ENCODE results near the gene NFYC. TPM values are rescaled to one million over a fixed set of nuclear protein-coding genes. Genes with fewer than 3 reads are reported as not detected.

Gene NFYC
- polyA plus RNA-seq, 1 of the 3 experiments (the other 2 are of a cell fraction) = 72.4 TPM

GRCh38 chr1:40772146-40772955, 80.8 kb downstream of the NFYC start:
- Histone ChIP-seq H3K4me1 (ENCODE audit: control insufficient read depth in 1 of 2, insufficient read depth in 2 of 2, low read depth in 1 of 2, low read length in 1 of 2) (no peaks in the 10 kb centered on the region), H3K4me2 (no peak overlapping the region), H3K4me3 (ENCODE audit: low read depth in 2 of 2, low read length in 1 of 2) (no peak overlapping the region), H3K79me2 (ENCODE audit: insufficient read depth) (no peaks in the 10 kb centered on the region), H4K20me1 (ENCODE audit: insufficient read depth) (no peaks in the 10 kb centered on the region), H3K36me3 (replicated peaks in 1 of 2; ENCODE audit: control insufficient read depth in 1 of 2, insufficient read depth in 2 of 2, low read length in 1 of 2) (peaks cover 29 to 40% of the 10 kb centered on the region in 2 experiments), H3F3A (replicated peaks; ENCODE audit: insufficient read depth) (no peaks in the 10 kb centered on the region), H2AFZ (ENCODE audit: low read depth) (no peak overlapping the region), H3K27ac (ENCODE audit: low read depth in 2 of 2, low read length in 1 of 2) (no peak overlapping the region), H3K9ac (no peak overlapping the region), H3K9me2 (no peaks in the 10 kb centered on the region), H3K27me3 (ENCODE audit: insufficient read depth) (no peaks in the 10 kb centered on the region), H3K9me3 (peaks cover 5% of the 10 kb centered on the region; the same call in 1 of the 2 replicates)
- no peak for DNase-seq
- CTCF ChIA-PET = interaction anchor here (0.6 to 9.1 kb wide), 15 partner anchors 7 to 179 kb away, joined by 3 to 153 read pairs (median 6); no protein-coding TSS in a partner anchor
- POLR2A ChIA-PET = no interaction called here
- no CpG with 5 or more reads among the region's 2 CpGs for WGBS (ENCODE audit: low lambda C conversion rate)
- TF ChIP-seq, protein P1, sequence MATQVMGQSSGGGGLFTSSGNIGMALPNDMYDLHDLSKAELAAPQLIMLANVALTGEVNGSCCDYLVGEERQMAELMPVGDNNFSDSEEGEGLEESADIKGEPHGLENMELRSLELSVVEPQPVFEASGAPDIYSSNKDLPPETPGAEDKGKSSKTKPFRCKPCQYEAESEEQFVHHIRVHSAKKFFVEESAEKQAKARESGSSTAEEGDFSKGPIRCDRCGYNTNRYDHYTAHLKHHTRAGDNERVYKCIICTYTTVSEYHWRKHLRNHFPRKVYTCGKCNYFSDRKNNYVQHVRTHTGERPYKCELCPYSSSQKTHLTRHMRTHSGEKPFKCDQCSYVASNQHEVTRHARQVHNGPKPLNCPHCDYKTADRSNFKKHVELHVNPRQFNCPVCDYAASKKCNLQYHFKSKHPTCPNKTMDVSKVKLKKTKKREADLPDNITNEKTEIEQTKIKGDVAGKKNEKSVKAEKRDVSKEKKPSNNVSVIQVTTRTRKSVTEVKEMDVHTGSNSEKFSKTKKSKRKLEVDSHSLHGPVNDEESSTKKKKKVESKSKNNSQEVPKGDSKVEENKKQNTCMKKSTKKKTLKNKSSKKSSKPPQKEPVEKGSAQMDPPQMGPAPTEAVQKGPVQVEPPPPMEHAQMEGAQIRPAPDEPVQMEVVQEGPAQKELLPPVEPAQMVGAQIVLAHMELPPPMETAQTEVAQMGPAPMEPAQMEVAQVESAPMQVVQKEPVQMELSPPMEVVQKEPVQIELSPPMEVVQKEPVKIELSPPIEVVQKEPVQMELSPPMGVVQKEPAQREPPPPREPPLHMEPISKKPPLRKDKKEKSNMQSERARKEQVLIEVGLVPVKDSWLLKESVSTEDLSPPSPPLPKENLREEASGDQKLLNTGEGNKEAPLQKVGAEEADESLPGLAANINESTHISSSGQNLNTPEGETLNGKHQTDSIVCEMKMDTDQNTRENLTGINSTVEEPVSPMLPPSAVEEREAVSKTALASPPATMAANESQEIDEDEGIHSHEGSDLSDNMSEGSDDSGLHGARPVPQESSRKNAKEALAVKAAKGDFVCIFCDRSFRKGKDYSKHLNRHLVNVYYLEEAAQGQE (IDR thresholded peaks at IDR 0.05; ENCODE audit: low read depth, low read length) = no peak
- TF ChIP-seq, protein P2, sequence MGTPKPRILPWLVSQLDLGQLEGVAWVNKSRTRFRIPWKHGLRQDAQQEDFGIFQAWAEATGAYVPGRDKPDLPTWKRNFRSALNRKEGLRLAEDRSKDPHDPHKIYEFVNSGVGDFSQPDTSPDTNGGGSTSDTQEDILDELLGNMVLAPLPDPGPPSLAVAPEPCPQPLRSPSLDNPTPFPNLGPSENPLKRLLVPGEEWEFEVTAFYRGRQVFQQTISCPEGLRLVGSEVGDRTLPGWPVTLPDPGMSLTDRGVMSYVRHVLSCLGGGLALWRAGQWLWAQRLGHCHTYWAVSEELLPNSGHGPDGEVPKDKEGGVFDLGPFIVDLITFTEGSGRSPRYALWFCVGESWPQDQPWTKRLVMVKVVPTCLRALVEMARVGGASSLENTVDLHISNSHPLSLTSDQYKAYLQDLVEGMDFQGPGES (IDR thresholded peaks at IDR 0.05; ENCODE audit: low read depth, low read length) = no peak
- TF ChIP-seq TAF1 (IDR thresholded peaks at IDR 0.05; ENCODE audit: borderline replicate concordance, low read depth, low read length) (no peak), SMC3 (IDR thresholded peaks at IDR 0.05; ENCODE audit: low read depth, low read length) (no peak), RFX5 (IDR thresholded peaks at IDR 0.05; ENCODE audit: low read length) (no peak), TEAD4 (IDR thresholded peaks at IDR 0.05; ENCODE audit: borderline replicate concordance, insufficient read depth) (no peak), RAD21 (IDR thresholded peaks at IDR 0.05; ENCODE audit: low read length) (no peak)

GRCh38 chr1:40773748-40774265, 82.3 kb downstream of the NFYC start:
- no peak for DNase-seq
- POLR2A ChIA-PET = interaction anchor here (1.1 to 1.3 kb wide), 2 partner anchors 9 to 55 kb away, joined by 3 to 4 read pairs; no protein-coding TSS in a partner anchor
- no peaks in the 10 kb centered on the region for H3K27me3 ChIP-seq (ENCODE audit: insufficient read depth)
- H3K27ac ChIP-seq (ENCODE audit: low read depth in 2 of 2, low read length in 1 of 2) = no peak overlapping the region
- H3K36me3 ChIP-seq (replicated peaks in 1 of 2; ENCODE audit: control insufficient read depth in 1 of 2, insufficient read depth in 2 of 2, low read length in 1 of 2) = peaks cover 27 to 30% of the 10 kb centered on the region in 2 experiments
- H3K4me3 ChIP-seq (ENCODE audit: low read depth in 2 of 2, low read length in 1 of 2) = no peak overlapping the region
- no peaks in the 10 kb centered on the region for H3K79me2 ChIP-seq (ENCODE audit: insufficient read depth)
- H3K4me1 ChIP-seq (ENCODE audit: control insufficient read depth in 1 of 2, insufficient read depth in 2 of 2, low read depth in 1 of 2, low read length in 1 of 2) = no peaks in the 10 kb centered on the region
- no peak overlapping the region for H3K9ac ChIP-seq
- H3K4me2 ChIP-seq = no peak overlapping the region
- WGBS (ENCODE audit: low lambda C conversion rate) = 91% methylated on average over 6 of the region's 6 CpGs
- no peaks in the 10 kb centered on the region for H3F3A ChIP-seq (replicated peaks; ENCODE audit: insufficient read depth)
- H4K20me1 ChIP-seq (ENCODE audit: insufficient read depth) = no peaks in the 10 kb centered on the region
- CTCF ChIA-PET = interaction anchor here (0.6 to 9.1 kb wide), 48 partner anchors 8 to 402 kb away, joined by 3 to 153 read pairs (median 4); partner anchors contain the start of genes CITED4, KCNQ4 and NFYC
- H3K9me2 ChIP-seq = no peaks in the 10 kb centered on the region
- H2AFZ ChIP-seq (ENCODE audit: low read depth) = no peak overlapping the region
- H3K9me3 ChIP-seq = peaks cover 7% of the 10 kb centered on the region; the same call in 1 of the 2 replicates
- TF ChIP-seq TEAD4 (IDR thresholded peaks at IDR 0.05; ENCODE audit: borderline replicate concordance, insufficient read depth) (no peak), EZH2phosphoT487 (IDR thresholded peaks at IDR 0.05; ENCODE audit: borderline replicate concordance, low read depth) (no peak), SMC3 (IDR thresholded peaks at IDR 0.05; ENCODE audit: low read depth, low read length) (no peak), ELF1 (IDR thresholded peaks at IDR 0.05) (no peak), USF2 (IDR thresholded peaks at IDR 0.05; ENCODE audit: borderline replicate concordance, low read depth, low read length) (no peak), RAD21 (IDR thresholded peaks at IDR 0.05; ENCODE audit: low read length) (no peak), SIN3A (IDR thresholded peaks at IDR 0.05; ENCODE audit: borderline replicate concordance, low read depth, low read length) (no peak), GABPA (IDR thresholded peaks at IDR 0.05; ENCODE audit: low read depth) (no peak), ZBTB33 (IDR thresholded peaks at IDR 0.05; ENCODE audit: borderline replicate concordance, low read depth) (no peak)
- TF ChIP-seq, protein P3, sequence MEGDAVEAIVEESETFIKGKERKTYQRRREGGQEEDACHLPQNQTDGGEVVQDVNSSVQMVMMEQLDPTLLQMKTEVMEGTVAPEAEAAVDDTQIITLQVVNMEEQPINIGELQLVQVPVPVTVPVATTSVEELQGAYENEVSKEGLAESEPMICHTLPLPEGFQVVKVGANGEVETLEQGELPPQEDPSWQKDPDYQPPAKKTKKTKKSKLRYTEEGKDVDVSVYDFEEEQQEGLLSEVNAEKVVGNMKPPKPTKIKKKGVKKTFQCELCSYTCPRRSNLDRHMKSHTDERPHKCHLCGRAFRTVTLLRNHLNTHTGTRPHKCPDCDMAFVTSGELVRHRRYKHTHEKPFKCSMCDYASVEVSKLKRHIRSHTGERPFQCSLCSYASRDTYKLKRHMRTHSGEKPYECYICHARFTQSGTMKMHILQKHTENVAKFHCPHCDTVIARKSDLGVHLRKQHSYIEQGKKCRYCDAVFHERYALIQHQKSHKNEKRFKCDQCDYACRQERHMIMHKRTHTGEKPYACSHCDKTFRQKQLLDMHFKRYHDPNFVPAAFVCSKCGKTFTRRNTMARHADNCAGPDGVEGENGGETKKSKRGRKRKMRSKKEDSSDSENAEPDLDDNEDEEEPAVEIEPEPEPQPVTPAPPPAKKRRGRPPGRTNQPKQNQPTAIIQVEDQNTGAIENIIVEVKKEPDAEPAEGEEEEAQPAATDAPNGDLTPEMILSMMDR (IDR thresholded peaks at IDR 0.05) = no peak

Data from SK-N-SH (cell line).